HepG2 (cell line): ENCODE results near the gene PAFAH1B2. TPM values are rescaled to one million over a fixed set of nuclear protein-coding genes. Genes with fewer than 3 reads are reported as not detected.

Experiments used
- DRAP1 ChIP-seq: IDR thresholded peaks from 2 replicates; pipeline ENCODE4 v1.6.1; 2016; ENCODE audit warnings: missing genetic modification reagents, missing compliant biosample characterization
- HDAC6 ChIP-seq: fragments of 200-600 bp; sonication (generic); IDR thresholded peaks from 2 replicates; pipeline ENCODE4 v1.7.0; 2017; ENCODE audit warnings: mild to moderate bottlenecking, antibody characterized with exemption, low read length, low read depth
- IRX3 ChIP-seq: sonication (generic); formaldehyde crosslinking; IDR thresholded peaks from 2 replicates; pipeline ENCODE4 v1.8.1; 2023; ENCODE audit warnings: mild to moderate bottlenecking, low read depth, missing genetic modification reagents, borderline replicate concordance
- ISX ChIP-seq: sonication (generic); formaldehyde crosslinking; conservative IDR thresholded peaks from 2 replicates; pipeline ENCODE4 v1.5.0; 2020; ENCODE audit warnings: missing genetic modification reagents
- KIAA2018 ChIP-seq: sonication (generic); formaldehyde crosslinking; IDR thresholded peaks from 2 replicates; pipeline ENCODE4 v1.5.0; 2020; ENCODE audit warnings: mild to moderate bottlenecking, missing genetic modification reagents, borderline replicate concordance
- MEF2D ChIP-seq: sonication (generic); formaldehyde crosslinking; IDR thresholded peaks from 2 replicates; pipeline ENCODE4 v1.5.1; 2020; ENCODE audit warnings: mild to moderate bottlenecking, missing genetic modification reagents
- NFRKB ChIP-seq: fragments of 450-650 bp; IDR thresholded peaks from 2 replicates; pipeline ENCODE4 v1.6.1; 2017
- PRDM15 ChIP-seq: sonication (generic); formaldehyde crosslinking; IDR thresholded peaks from 2 replicates; pipeline ENCODE4 v1.4.0; 2020; ENCODE audit warnings: missing genetic modification reagents
- PTBP1 ChIP-seq: fragments of 200-400 bp; formaldehyde crosslinking; IDR thresholded peaks from 2 replicates; pipeline ENCODE4 v1.6.1; 2018; ENCODE audit warnings: low read length, low read depth; ENCODE audit not compliant: poor library complexity, severe bottlenecking
- SRSF4 ChIP-seq: fragments of 200-400 bp; formaldehyde crosslinking; IDR thresholded peaks from one replicate; pipeline ENCODE4 v1.6.1; 2018; ENCODE audit warnings: mild to moderate bottlenecking, low read depth, low read length, moderate library complexity; ENCODE audit not compliant: poor library complexity, severe bottlenecking
- TAF1 ChIP-seq: sonication (generic); formaldehyde crosslinking; IDR thresholded peaks from 2 replicates; pipeline ENCODE4 v1.4.0; 2020; ENCODE audit warnings: missing genetic modification reagents
- TGIF2 ChIP-seq: IDR thresholded peaks from 2 replicates; pipeline ENCODE4 v1.6.1; 2016; ENCODE audit warnings: control low read depth, missing compliant biosample characterization
- ZNF143 ChIP-seq: sonication (generic); formaldehyde crosslinking; IDR thresholded peaks from 2 replicates; pipeline ENCODE4 v1.4.0; 2020; ENCODE audit warnings: missing genetic modification reagents
- ZNF724P ChIP-seq: sonication (generic); formaldehyde crosslinking; IDR thresholded peaks from 2 replicates; pipeline ENCODE4 v1.8.0; 2022; ENCODE audit warnings: missing genetic modification reagents, borderline replicate concordance
- polyA plus RNA-seq, 8 experiments: library from polyadenylated mRNA; depleted of rRNA in 3 of 8; stranded (reverse) in 7 of 8; unstranded in 1 of 8; fragments of >200 nt; fragmentation: Illumina TruSeq in 4 of 8; extraction: Trizol in 4 of 8; gene quantifications; 2 replicates each; pipeline versions ENCODE4 v1.2.1 to v1.2.3, GENCODE V29; 2011 to 2016; ENCODE audit warnings: low read depth in 4 of 8, missing spikeins in 1 of 8, mixed read lengths in 1 of 8; ENCODE audit not compliant: insufficient read depth in 1 of 8
- total RNA-seq, 5 experiments: library from RNA; depleted of rRNA; stranded (reverse); fragments of >200 nt; fragmentation: Illumina TruSeq; extraction: Trizol; gene quantifications; 2 replicates each; pipeline ENCODE4 v1.2.3, GENCODE V29; 2016; ENCODE audit warnings: low read depth in 1 of 5

Gene PAFAH1B2
- total and polyA plus RNA-seq, 2 of the 13 experiments (the other 11 are each of a cell fraction or from before 2014, with no cell fraction given) = 28.8 to 104 TPM

- TF ChIP-seq KIAA2018 = no peak
- TF ChIP-seq IRX3 (CRISPR knock-in tag) = no peak
- no peak for TF ChIP-seq MEF2D (CRISPR knock-in tag)
- no peak for TF ChIP-seq DRAP1 (CRISPR knock-in tag)
- TF ChIP-seq PTBP1 = no peak
- TF ChIP-seq TAF1 = no peak
- no peak for TF ChIP-seq HDAC6
- no peak for TF ChIP-seq SRSF4
- TF ChIP-seq ZNF724P (CRISPR knock-in tag) = no peak
- TF ChIP-seq ZNF143 (CRISPR knock-in tag) = no peak
- peak; percentile 37 for TF ChIP-seq PRDM15 (CRISPR knock-in tag)
- TF ChIP-seq NFRKB = no peak
- no peak for TF ChIP-seq ISX (CRISPR knock-in tag)
- no peak for TF ChIP-seq TGIF2 (CRISPR knock-in tag)
Measured at GRCh38 chr11:117144477-117145392, 648 bp downstream of the PAFAH1B2 start (continued).
